ENCODE data around the gene CTSL. TPM values are rescaled to one million over a fixed set of nuclear protein-coding genes. Genes with fewer than 3 reads are reported as not detected.

Gene CTSL
- total and polyA plus RNA-seq, 2 of the 13 experiments (the other 11 are each of a cell fraction or from before 2014, with no cell fraction given) = 78.1 to 113 TPM

- peak; percentile 43; the same call in 1 of the 2 replicates for TF ChIP-seq ZNF83 (CRISPR knock-in tag; IDR thresholded peaks at IDR 0.05; ENCODE audit: borderline replicate concordance)
- no peak for TF ChIP-seq FIP1L1 (IDR thresholded peaks at IDR 0.05; ENCODE audit: borderline replicate concordance, insufficient read depth, low read depth, low read length)
- TF ChIP-seq LCORL (IDR thresholded peaks at IDR 0.05) = peak; percentile 63
- TF ChIP-seq LCORL (CRISPR knock-in tag; IDR thresholded peaks at IDR 0.05) = peak; percentile 16; the same call in 1 of the 2 replicates
- no peak for TF ChIP-seq ATF5 (CRISPR knock-in tag; IDR thresholded peaks at IDR 0.05; ENCODE audit: low read depth)
- no peak for TF ChIP-seq TBX3 (IDR thresholded peaks at IDR 0.05; ENCODE audit: borderline replicate concordance)
- TF ChIP-seq MXD3 (CRISPR knock-in tag; IDR thresholded peaks at IDR 0.05) = no peak; the same call in none of the 2 replicates
- peak; percentile 81 for TF ChIP-seq ATF2 (CRISPR knock-in tag; IDR thresholded peaks at IDR 0.05)
- peak; percentile 81; the same call in 1 of the 2 replicates for TF ChIP-seq AKAP8 (CRISPR knock-in tag; IDR thresholded peaks at IDR 0.05)
- peak; percentile 48; the same call in 1 of the 2 replicates for TF ChIP-seq ZNF143 (CRISPR knock-in tag; IDR thresholded peaks at IDR 0.05)
- no peak for TF ChIP-seq XBP1 (CRISPR knock-in tag; IDR thresholded peaks at IDR 0.05)
- no peak for TF ChIP-seq GLMP (CRISPR knock-in tag; IDR thresholded peaks at IDR 0.05; ENCODE audit: borderline replicate concordance)
- peak; percentile 88; the same call in 1 of the 2 replicates for TF ChIP-seq ZBTB1 (CRISPR knock-in tag; IDR thresholded peaks at IDR 0.05; ENCODE audit: borderline replicate concordance)
- TF ChIP-seq ZNF33B (CRISPR knock-in tag; IDR thresholded peaks at IDR 0.05) = peak; percentile 68; the same call in 1 of the 2 replicates
- TF ChIP-seq ZNF709 (CRISPR knock-in tag; IDR thresholded peaks at IDR 0.05) = peak; percentile 76
- TF ChIP-seq ZNF710 (CRISPR knock-in tag; IDR thresholded peaks at IDR 0.05; ENCODE audit: borderline replicate concordance) = no peak
- peak; percentile 41; the same call in 1 of the 2 replicates for TF ChIP-seq RXRA (CRISPR knock-in tag; IDR thresholded peaks at IDR 0.05)
- peak; percentile 75; the same call in 1 of the 2 replicates for TF ChIP-seq SP4 (CRISPR knock-in tag; IDR thresholded peaks at IDR 0.05)
- peak; percentile 93 for TF ChIP-seq ZNF256 (CRISPR knock-in tag; conservative IDR thresholded peaks at IDR 0.05)
- TF ChIP-seq SMAD3 (CRISPR knock-in tag; IDR thresholded peaks at IDR 0.05) = peak; percentile 62; the same call in 1 of the 2 replicates
- no peak for TF ChIP-seq TAF15 (IDR thresholded peaks at IDR 0.05; ENCODE audit: low read depth, low read length, poor library complexity, severe bottlenecking)
- TF ChIP-seq RORA (CRISPR knock-in tag; IDR thresholded peaks at IDR 0.05) = no peak
Measured at GRCh38 chr9:87725900-87726709, at the start of gene CTSL (continued).
